Keratinocyte (primary cell): Measurements from ENCODE around the gene STAG1. TPM values are rescaled to one million over a fixed set of nuclear protein-coding genes. Genes with fewer than 3 reads are reported as not detected.

Experiments used
- DNase-seq: peaks from one replicate; pipeline ENCODE4 v3.0.0-alpha.2; 2011; ENCODE audit warnings: low read depth, missing footprints, low spot score
- FAIRE-seq: peaks from 2 replicates; lab custom pipeline; 2011; peaks lifted over from hg19 to GRCh38; lab: Jason Lieb, UNC
- H2AFZ ChIP-seq: 2 replicates; pipeline ENCODE4 v1.6.0; 2012; ENCODE audit warnings: low read length, control low read depth, inconsistent platforms; ENCODE audit not compliant: control insufficient read depth
- H3K27ac ChIP-seq: 2 replicates; pipeline ENCODE4 v1.5.1; 2011; ENCODE audit warnings: low read length; ENCODE audit not compliant: control insufficient read depth, insufficient read depth
- H3K27me3 ChIP-seq: 3 replicates; pipeline ENCODE4 v1.6.0; 2011; ENCODE audit warnings: low read length; ENCODE audit not compliant: control insufficient read depth, insufficient read depth; ENCODE audit errors: extremely low read depth
- H3K36me3 ChIP-seq, 2 experiments: 2 replicates in 1 of 2; 3 replicates in 1 of 2; pipeline ENCODE4 v1.5.1; 2011; ENCODE audit warnings: low read length in 2 of 2, mild to moderate bottlenecking in 1 of 2; ENCODE audit not compliant: control insufficient read depth in 2 of 2, insufficient read depth in 2 of 2; ENCODE audit errors: extremely low read depth in 1 of 2
- H3K4me1 ChIP-seq: 3 replicates; pipeline ENCODE4 v1.5.1; 2011; ENCODE audit warnings: low read length; ENCODE audit not compliant: control insufficient read depth, insufficient read depth; ENCODE audit errors: extremely low read depth
- H3K4me2 ChIP-seq: 3 replicates; pipeline ENCODE4 v1.6.0; 2011; ENCODE audit warnings: low read depth, low read length; ENCODE audit not compliant: control insufficient read depth, insufficient read depth; ENCODE audit errors: extremely low read depth
- H3K4me3 ChIP-seq, 3 experiments: fragments of 200-600 bp in 1 of 3; sonication (generic) in 1 of 3; 2 replicates in 2 of 3; 3 replicates in 1 of 3; pipeline ENCODE4 v1.5.1; 2011 to 2016; ENCODE audit warnings: low read length in 3 of 3, mild to moderate bottlenecking in 3 of 3, control low read depth in 2 of 3, inconsistent platforms in 1 of 3, low read depth in 1 of 3, mixed read lengths in 1 of 3, mixed run types in 1 of 3, moderate library complexity in 1 of 3; ENCODE audit not compliant: control insufficient read depth in 2 of 3, insufficient read depth in 2 of 3; ENCODE audit errors: extremely low read depth in 1 of 3
- H3K79me2 ChIP-seq: 2 replicates; pipeline ENCODE4 v1.6.0; 2012; ENCODE audit warnings: low read length; ENCODE audit not compliant: control insufficient read depth, insufficient read depth
- H3K9ac ChIP-seq: 3 replicates; pipeline ENCODE4 v1.6.0; 2011; ENCODE audit warnings: low read length; ENCODE audit not compliant: control insufficient read depth, insufficient read depth; ENCODE audit errors: extremely low read depth
- H3K9me1 ChIP-seq: 3 replicates; pipeline ENCODE4 v1.6.0; 2011; ENCODE audit warnings: low read length; ENCODE audit not compliant: control insufficient read depth, insufficient read depth; ENCODE audit errors: extremely low read depth
- H3K9me3 ChIP-seq: 2 replicates; pipeline ENCODE4 v1.5.1; 2012; ENCODE audit warnings: low read depth, low read length; ENCODE audit not compliant: control insufficient read depth
- H4K20me1 ChIP-seq: 3 replicates; pipeline ENCODE4 v1.6.0; 2011; ENCODE audit warnings: low read length; ENCODE audit not compliant: control insufficient read depth, insufficient read depth; ENCODE audit errors: extremely low read depth
- EZH2 ChIP-seq: IDR thresholded peaks from one replicate; pipeline ENCODE4 v1.6.1; 2012; ENCODE audit warnings: inconsistent platforms, mild to moderate bottlenecking, low read length, moderate library complexity
- dilution Hi-C: fragments of 300-500 bp; cut with MboI; formaldehyde crosslinking; loops from one replicate; pipeline ENCODE4 v1.7.0; 2020; ENCODE audit warnings: low sequenced_read_pairs; ENCODE audit not compliant: extremely low pct_ligation_motif_present
- polyA plus RNA-seq, 5 experiments: library from polyadenylated mRNA; depleted of rRNA in 3 of 5; stranded (reverse) in 3 of 5; stranded (forward) in 1 of 5; unstranded in 1 of 5; fragments of >200 nt; gene quantifications; 1 replicate in 1 of 5; 2 replicates in 3 of 5; 3 replicates in 1 of 5; pipeline versions ENCODE4 v1.2.1 to v1.2.3, GENCODE V29; 2011 to 2012; ENCODE audit warnings: missing spikeins in 2 of 5, low read depth in 1 of 5, low replicate concordance in 1 of 5
- TF ChIP-seq, protein P1 (sequence below), 3 experiments: IDR thresholded peaks in 1 of 3; conservative IDR thresholded peaks in 1 of 3; optimal IDR thresholded peaks in 1 of 3; 2 replicates in 2 of 3; 3 replicates in 1 of 3; pipeline versions ENCODE3 to v1.5.1; 2011; ENCODE audit warnings: low read length in 3 of 3, mild to moderate bottlenecking in 3 of 3, moderate library complexity in 2 of 3, control low read depth in 1 of 3, inconsistent platforms in 1 of 3; ENCODE audit not compliant: insufficient read depth in 2 of 3; ENCODE audit errors: extremely low read depth in 1 of 3

STAG1 gene
- polyA plus RNA-seq, 1 donor (not counting 4 experiments of a cell fraction or from before 2014, with no cell fraction given), result 11.8 TPM

DNA sequence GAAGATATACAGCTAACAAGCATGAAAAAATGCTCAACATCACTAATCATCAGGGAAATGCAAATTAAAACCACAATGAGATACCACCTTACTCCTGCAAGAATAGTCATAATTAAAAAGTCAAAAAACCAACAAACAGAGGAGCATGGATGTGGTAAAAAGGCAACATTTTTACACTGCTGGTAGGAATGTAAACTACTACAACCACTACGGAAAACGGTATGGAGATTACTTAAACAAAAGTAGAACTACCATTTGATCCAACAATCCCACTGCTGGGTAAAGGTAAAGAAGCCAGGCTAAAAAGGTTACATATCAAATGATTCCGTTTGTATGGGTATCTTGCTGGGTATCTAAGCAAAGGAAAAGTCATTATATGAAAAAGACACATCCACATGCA is 53.8 kb downstream of the STAG1 start:
- Histone ChIP-seq H2AFZ (no peak overlapping the region), H3K4me2 (no peak overlapping the region), H3K4me3 (no peak overlapping the region), H3K36me3 (no peaks in the 10 kb centered on the region), H3K9ac (no peak overlapping the region), H3K9me1 (no peaks in the 10 kb centered on the region), H3K27me3 (no peaks in the 10 kb centered on the region), H3K4me1 (no peaks in the 10 kb centered on the region), H4K20me1 (no peaks in the 10 kb centered on the region), H3K27ac (no peak overlapping the region), H3K79me2 (peaks cover 35% of the 10 kb centered on the region), H3K9me3 (no peaks in the 10 kb centered on the region)
- no peak for DNase-seq
- TF ChIP-seq EZH2, result no peak
- TF ChIP-seq, protein P1, sequence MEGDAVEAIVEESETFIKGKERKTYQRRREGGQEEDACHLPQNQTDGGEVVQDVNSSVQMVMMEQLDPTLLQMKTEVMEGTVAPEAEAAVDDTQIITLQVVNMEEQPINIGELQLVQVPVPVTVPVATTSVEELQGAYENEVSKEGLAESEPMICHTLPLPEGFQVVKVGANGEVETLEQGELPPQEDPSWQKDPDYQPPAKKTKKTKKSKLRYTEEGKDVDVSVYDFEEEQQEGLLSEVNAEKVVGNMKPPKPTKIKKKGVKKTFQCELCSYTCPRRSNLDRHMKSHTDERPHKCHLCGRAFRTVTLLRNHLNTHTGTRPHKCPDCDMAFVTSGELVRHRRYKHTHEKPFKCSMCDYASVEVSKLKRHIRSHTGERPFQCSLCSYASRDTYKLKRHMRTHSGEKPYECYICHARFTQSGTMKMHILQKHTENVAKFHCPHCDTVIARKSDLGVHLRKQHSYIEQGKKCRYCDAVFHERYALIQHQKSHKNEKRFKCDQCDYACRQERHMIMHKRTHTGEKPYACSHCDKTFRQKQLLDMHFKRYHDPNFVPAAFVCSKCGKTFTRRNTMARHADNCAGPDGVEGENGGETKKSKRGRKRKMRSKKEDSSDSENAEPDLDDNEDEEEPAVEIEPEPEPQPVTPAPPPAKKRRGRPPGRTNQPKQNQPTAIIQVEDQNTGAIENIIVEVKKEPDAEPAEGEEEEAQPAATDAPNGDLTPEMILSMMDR (optimal IDR thresholded peaks at IDR 0.05 in 1 of 3, IDR thresholded peaks at IDR 0.05 in 1 of 3, conservative IDR thresholded peaks at IDR 0.05 in 1 of 3; ENCODE audit: extremely low read depth in 1 of 3, insufficient read depth in 2 of 3, low read length in 3 of 3), result no peak
- FAIRE-seq, result no peak
- dilution Hi-C loops, result no loop called here

GRCh38 chr3:136696797-136697196 is 55.4 kb downstream of the STAG1 start:
- no peaks in the 10 kb centered on the region for H3K27me3 ChIP-seq
- dilution Hi-C loops, result no loop called here
- H3K36me3 ChIP-seq, result no peaks in the 10 kb centered on the region
- H3K9me1 ChIP-seq, result no peaks in the 10 kb centered on the region
- no peak overlapping the region for H3K9ac ChIP-seq
- H3K79me2 ChIP-seq, result peaks cover 31% of the 10 kb centered on the region
- no peak overlapping the region for H3K4me3 ChIP-seq
- no peaks in the 10 kb centered on the region for H3K9me3 ChIP-seq
- FAIRE-seq, result no peak
- DNase-seq, result no peak
- no peaks in the 10 kb centered on the region for H3K4me1 ChIP-seq
- no peak for TF ChIP-seq EZH2
- TF ChIP-seq, protein P1 (optimal IDR thresholded peaks at IDR 0.05 in 1 of 3, IDR thresholded peaks at IDR 0.05 in 1 of 3, conservative IDR thresholded peaks at IDR 0.05 in 1 of 3; ENCODE audit: extremely low read depth in 1 of 3, insufficient read depth in 2 of 3, low read length in 3 of 3), result no peak
- H2AFZ ChIP-seq, result no peak overlapping the region
- H3K27ac ChIP-seq, result no peak overlapping the region
- no peaks in the 10 kb centered on the region for H4K20me1 ChIP-seq
- no peak overlapping the region for H3K4me2 ChIP-seq
